HEK293 (cell line): ENCODE results near the gene MRPL51.
"Not testable (repeated sequence)": the region's sequence is repeated elsewhere in the genome, so short reads cannot be mapped to it uniquely, and the experiment has no call there.

Source experiments
- CTCF ChIP-seq: fragments of 450-650 bp; formaldehyde crosslinking; IDR thresholded peaks from 2 replicates; pipeline ENCODE4 v1.5.1; 2016; ENCODE audit warnings: missing biosample characterization, missing genetic modification characterization
- GLIS1 ChIP-seq: fragments of 450-650 bp; formaldehyde crosslinking; IDR thresholded peaks from 2 replicates; pipeline ENCODE4 v1.5.1; 2016; ENCODE audit warnings: missing biosample characterization, missing genetic modification characterization
- OSR2 ChIP-seq: fragments of 450-650 bp; formaldehyde crosslinking; IDR thresholded peaks from 2 replicates; pipeline ENCODE4 v1.5.1; 2016; ENCODE audit warnings: missing biosample characterization, missing genetic modification characterization
- REST ChIP-seq: fragments of 450-650 bp; formaldehyde crosslinking; IDR thresholded peaks from 2 replicates; pipeline ENCODE4 v1.5.1; 2016; ENCODE audit warnings: missing biosample characterization, missing genetic modification characterization
- ZNF18 ChIP-seq: fragments of 450-650 bp; formaldehyde crosslinking; IDR thresholded peaks from 2 replicates; pipeline ENCODE4 v1.5.1; 2016; ENCODE audit warnings: missing biosample characterization, missing genetic modification characterization
- ZNF239 ChIP-seq: fragments of 450-650 bp; formaldehyde crosslinking; IDR thresholded peaks from 2 replicates; pipeline ENCODE4 v1.5.1; 2016; ENCODE audit warnings: missing biosample characterization, missing genetic modification characterization
- ZNF292 ChIP-seq: fragments of 450-650 bp; formaldehyde crosslinking; IDR thresholded peaks from 2 replicates; pipeline ENCODE4 v1.5.1; 2016; ENCODE audit warnings: low read depth, missing biosample characterization, missing genetic modification characterization, borderline replicate concordance

GRCh38 chr12:6497291-6497690 is 4.2 kb upstream of the MRPL51 start:
- not testable (repeated sequence) for TF ChIP-seq CTCF, REST, ZNF18, ZNF292, ZNF239, OSR2, GLIS1 (tag by site-specific recombination)
